WTC11 (cell line): Measurements from ENCODE around the gene RAB15. TPM values are rescaled to one million over a fixed set of nuclear protein-coding genes. Genes with fewer than 3 reads are reported as not detected.

Source experiments
- ATAC-seq: fragments of 200-7000 bp; cut with Tn5 transposase; 2 replicates; pipeline ENCODE4 v1.10.0; 2021; ENCODE audit warnings: mild to moderate bottlenecking, moderate library complexity
- CTCF ChIA-PET: fragments of 300-600 bp; sonication (Branson Sonifier 250); formaldehyde crosslinking; loops from one replicate; lab custom pipeline; 2021; ENCODE audit warnings: antibody characterized with exemption; lab: Charles Lee
- POLR2A ChIA-PET: fragments of 350-600 bp; sonication (Branson Sonifier 250); formaldehyde crosslinking; loops from one replicate; lab custom pipeline; 2021; ENCODE audit warnings: antibody characterized with exemption; lab: Charles Lee
- DNase-seq: peaks from one replicate; pipeline ENCODE4 v3.0.0; 2021; ENCODE audit warnings: low spot score
- H3K27ac Mint-ChIP-seq: 2 replicates; pipeline ENCODE4 v1.8.0; 2021; ENCODE audit warnings: mixed read lengths
- H3K27me3 Mint-ChIP-seq: 2 replicates; pipeline ENCODE4 v1.8.0; 2021; ENCODE audit warnings: low read depth, mild to moderate bottlenecking, moderate library complexity, mixed read lengths
- H3K36me3 Mint-ChIP-seq: 2 replicates; pipeline ENCODE4 v1.8.0; 2021; ENCODE audit warnings: mixed read lengths
- H3K4me1 Mint-ChIP-seq: 2 replicates; pipeline ENCODE4 v1.8.0; 2022; ENCODE audit warnings: mixed read lengths
- H3K4me3 Mint-ChIP-seq: 2 replicates; pipeline ENCODE4 v1.8.0; 2021; ENCODE audit warnings: mild to moderate bottlenecking, moderate library complexity, mixed read lengths
- H3K9me3 Mint-ChIP-seq: 2 replicates; pipeline ENCODE4 v1.8.0; 2021; ENCODE audit warnings: mixed read lengths
- ELF4 ChIP-seq: sonication (generic); formaldehyde crosslinking; IDR thresholded peaks from 2 replicates; pipeline ENCODE4 v1.8.1; 2022; ENCODE audit warnings: low read depth, mild to moderate bottlenecking, moderate library complexity, missing genetic modification reagents
- FOXP1 ChIP-seq: sonication (generic); formaldehyde crosslinking; IDR thresholded peaks from 2 replicates; pipeline ENCODE4 v1.8.0; 2022; ENCODE audit warnings: missing genetic modification reagents, mild to moderate bottlenecking, moderate library complexity, borderline replicate concordance
- IRF2 ChIP-seq: sonication (generic); formaldehyde crosslinking; IDR thresholded peaks from 2 replicates; pipeline ENCODE4 v1.8.0; 2022; ENCODE audit warnings: low read depth, missing genetic modification reagents, borderline replicate concordance
- KAT7 ChIP-seq: sonication (generic); formaldehyde crosslinking; IDR thresholded peaks from 2 replicates; pipeline ENCODE4 v1.8.1; 2023; ENCODE audit warnings: missing genetic modification reagents, mild to moderate bottlenecking, borderline replicate concordance
- NR1H2 ChIP-seq: sonication (generic); formaldehyde crosslinking; IDR thresholded peaks from 2 replicates; pipeline ENCODE4 v1.9.0; 2021; ENCODE audit warnings: mild to moderate bottlenecking, moderate library complexity, missing genetic modification reagents
- SMAD4 ChIP-seq: sonication (generic); formaldehyde crosslinking; IDR thresholded peaks from 2 replicates; pipeline ENCODE4 v1.8.0; 2022; ENCODE audit warnings: mild to moderate bottlenecking, missing genetic modification reagents
- SOX15 ChIP-seq: fragments of 250-450 bp; sonication (Bioruptor Pico); IDR thresholded peaks from 2 replicates; pipeline ENCODE4 v1.9.0; 2021; ENCODE audit warnings: mild to moderate bottlenecking
- total RNA-seq: library from RNA; stranded (reverse); gene quantifications from 3 replicates; pipeline ENCODE4 v1.2.3, GENCODE V29; 2021
- TF ChIP-seq, protein P1 (sequence below): sonication (generic); formaldehyde crosslinking; IDR thresholded peaks from 2 replicates; pipeline ENCODE4 v1.8.0; 2022; ENCODE audit warnings: mild to moderate bottlenecking, missing genetic modification reagents
- TF ChIP-seq, protein P2 (sequence below): fragments of 250-450 bp; sonication (Bioruptor Pico); conservative IDR thresholded peaks from 2 replicates; pipeline ENCODE4 v1.9.0; 2021; ENCODE audit warnings: mild to moderate bottlenecking
- TF ChIP-seq, protein P3 (sequence below): fragments of 250-450 bp; sonication (Bioruptor Pico); IDR thresholded peaks from 2 replicates; pipeline ENCODE4 v1.8.0; 2021; ENCODE audit warnings: mild to moderate bottlenecking
- TF ChIP-seq, protein P4 (sequence below): sonication (generic); formaldehyde crosslinking; IDR thresholded peaks from 2 replicates; pipeline ENCODE4 v1.8.1; 2023; ENCODE audit warnings: mild to moderate bottlenecking, missing genetic modification reagents, moderate library complexity
- TF ChIP-seq, protein P5 (sequence below): sonication (generic); formaldehyde crosslinking; IDR thresholded peaks from 2 replicates; pipeline ENCODE4 v1.8.0; 2022; ENCODE audit warnings: mild to moderate bottlenecking, missing genetic modification reagents
- TF ChIP-seq, protein P6 (sequence below): sonication (generic); formaldehyde crosslinking; IDR thresholded peaks from 2 replicates; pipeline ENCODE4 v1.8.0; 2023; ENCODE audit warnings: mild to moderate bottlenecking, missing genetic modification reagents
- TF ChIP-seq, protein P7 (sequence below): sonication (generic); formaldehyde crosslinking; IDR thresholded peaks from 2 replicates; pipeline ENCODE4 v1.8.0; 2023; ENCODE audit warnings: missing genetic modification reagents, mild to moderate bottlenecking, borderline replicate concordance
- TF ChIP-seq, protein P8 (sequence below): sonication (generic); formaldehyde crosslinking; IDR thresholded peaks from 2 replicates; pipeline ENCODE4 v1.8.0; 2023; ENCODE audit warnings: missing genetic modification reagents
- TF ChIP-seq, protein P9 (sequence below): sonication (generic); formaldehyde crosslinking; IDR thresholded peaks from 2 replicates; pipeline ENCODE4 v1.8.1; 2022; ENCODE audit warnings: mild to moderate bottlenecking, moderate library complexity, missing genetic modification reagents

Gene RAB15
- total RNA-seq, 1 experiment from 2014 or later, result 49.1 TPM

DNA sequence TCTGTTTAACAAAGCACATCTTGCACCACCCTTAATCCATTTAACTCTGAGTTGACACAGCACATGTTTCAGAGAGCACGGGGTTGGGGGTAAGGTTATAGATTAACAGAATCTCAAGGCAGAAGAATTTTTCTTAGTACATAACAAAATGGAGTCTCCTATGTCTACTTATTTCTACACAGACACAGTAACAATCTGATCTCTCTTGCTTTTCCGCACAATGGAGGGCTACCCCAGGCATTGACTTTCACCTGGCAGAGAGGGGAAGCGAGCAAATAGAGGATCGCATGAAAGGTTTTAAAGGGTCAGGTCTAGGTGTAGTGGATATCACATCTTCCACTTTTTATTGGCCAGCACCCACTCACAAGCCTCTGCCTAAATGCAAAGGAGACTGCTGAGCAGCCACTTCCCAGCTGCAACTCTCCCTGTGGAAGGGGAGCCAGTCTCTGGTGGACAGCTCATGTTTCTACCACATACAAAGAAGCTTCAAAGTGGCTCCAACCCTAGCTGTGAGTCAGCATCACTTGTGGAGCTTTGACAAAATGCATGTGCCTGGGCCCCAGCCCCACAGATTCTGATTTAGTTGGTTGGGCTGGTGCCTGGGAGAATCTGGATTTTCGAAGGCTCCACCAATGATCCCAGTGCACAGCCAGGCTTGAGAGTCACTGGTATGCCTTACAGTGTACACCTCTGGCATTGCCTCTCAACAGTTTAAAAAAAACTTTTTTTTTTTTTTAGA lies 7.4 kb upstream of the RAB15 start:
- DNase-seq, result no peak
- ATAC-seq, result no peak
- H3K4me1 Mint-ChIP-seq, result peaks cover 43% of the 10 kb centered on the region
- H3K9me3 Mint-ChIP-seq, result no peaks in the 10 kb centered on the region
- no peak overlapping the region for H3K27ac Mint-ChIP-seq
- POLR2A ChIA-PET, result no interaction called here
- H3K36me3 Mint-ChIP-seq, result no peaks in the 10 kb centered on the region
- TF ChIP-seq IRF2 (CRISPR knock-in tag), result no peak
- TF ChIP-seq, protein P1, sequence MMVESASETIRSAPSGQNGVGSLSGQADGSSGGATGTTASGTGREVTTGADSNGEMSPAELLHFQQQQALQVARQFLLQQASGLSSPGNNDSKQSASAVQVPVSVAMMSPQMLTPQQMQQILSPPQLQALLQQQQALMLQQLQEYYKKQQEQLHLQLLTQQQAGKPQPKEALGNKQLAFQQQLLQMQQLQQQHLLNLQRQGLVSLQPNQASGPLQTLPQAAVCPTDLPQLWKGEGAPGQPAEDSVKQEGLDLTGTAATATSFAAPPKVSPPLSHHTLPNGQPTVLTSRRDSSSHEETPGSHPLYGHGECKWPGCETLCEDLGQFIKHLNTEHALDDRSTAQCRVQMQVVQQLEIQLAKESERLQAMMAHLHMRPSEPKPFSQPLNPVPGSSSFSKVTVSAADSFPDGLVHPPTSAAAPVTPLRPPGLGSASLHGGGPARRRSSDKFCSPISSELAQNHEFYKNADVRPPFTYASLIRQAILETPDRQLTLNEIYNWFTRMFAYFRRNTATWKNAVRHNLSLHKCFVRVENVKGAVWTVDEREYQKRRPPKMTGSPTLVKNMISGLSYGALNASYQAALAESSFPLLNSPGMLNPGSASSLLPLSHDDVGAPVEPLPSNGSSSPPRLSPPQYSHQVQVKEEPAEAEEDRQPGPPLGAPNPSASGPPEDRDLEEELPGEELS (CRISPR knock-in tag), result no peak
- TF ChIP-seq, protein P2, sequence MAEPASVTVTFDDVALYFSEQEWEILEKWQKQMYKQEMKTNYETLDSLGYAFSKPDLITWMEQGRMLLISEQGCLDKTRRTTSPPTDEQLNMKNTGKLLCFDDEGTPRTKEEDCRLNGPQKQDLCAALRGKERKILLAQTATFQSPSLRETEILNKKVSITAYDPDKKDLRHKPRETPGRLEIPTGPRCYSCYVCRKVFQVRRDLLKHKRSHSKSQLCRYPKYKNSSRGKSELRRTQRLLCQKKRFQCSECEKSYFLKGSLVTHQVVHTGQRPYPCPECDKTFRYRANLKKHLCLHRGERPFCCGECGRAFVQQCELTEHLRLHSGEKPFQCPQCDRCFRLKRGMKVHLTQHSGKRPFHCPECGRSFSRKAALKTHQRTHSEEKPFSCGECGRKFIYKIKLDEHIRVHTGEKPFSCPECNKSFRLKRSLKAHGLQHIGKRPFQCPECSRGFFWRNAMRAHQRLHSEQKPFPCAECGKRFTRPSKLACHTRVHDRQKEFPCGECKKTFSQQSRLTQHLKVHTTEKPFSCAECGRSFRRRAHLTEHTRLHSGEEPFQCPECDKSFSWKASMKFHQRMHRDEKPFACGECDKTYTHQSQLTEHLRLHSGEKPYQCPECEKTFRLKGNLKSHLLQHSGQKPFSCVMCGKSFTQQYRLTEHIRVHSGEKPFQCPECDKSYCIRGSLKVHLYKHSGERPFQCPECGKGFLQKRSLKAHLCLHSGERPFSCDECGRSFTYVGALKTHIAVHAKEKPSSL (CRISPR knock-in tag), result no peak
- TF ChIP-seq, protein P3, sequence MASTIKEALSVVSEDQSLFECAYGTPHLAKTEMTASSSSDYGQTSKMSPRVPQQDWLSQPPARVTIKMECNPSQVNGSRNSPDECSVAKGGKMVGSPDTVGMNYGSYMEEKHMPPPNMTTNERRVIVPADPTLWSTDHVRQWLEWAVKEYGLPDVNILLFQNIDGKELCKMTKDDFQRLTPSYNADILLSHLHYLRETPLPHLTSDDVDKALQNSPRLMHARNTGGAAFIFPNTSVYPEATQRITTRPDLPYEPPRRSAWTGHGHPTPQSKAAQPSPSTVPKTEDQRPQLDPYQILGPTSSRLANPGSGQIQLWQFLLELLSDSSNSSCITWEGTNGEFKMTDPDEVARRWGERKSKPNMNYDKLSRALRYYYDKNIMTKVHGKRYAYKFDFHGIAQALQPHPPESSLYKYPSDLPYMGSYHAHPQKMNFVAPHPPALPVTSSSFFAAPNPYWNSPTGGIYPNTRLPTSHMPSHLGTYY, result no peak
- no peak for TF ChIP-seq KAT7
- TF ChIP-seq, protein P4, sequence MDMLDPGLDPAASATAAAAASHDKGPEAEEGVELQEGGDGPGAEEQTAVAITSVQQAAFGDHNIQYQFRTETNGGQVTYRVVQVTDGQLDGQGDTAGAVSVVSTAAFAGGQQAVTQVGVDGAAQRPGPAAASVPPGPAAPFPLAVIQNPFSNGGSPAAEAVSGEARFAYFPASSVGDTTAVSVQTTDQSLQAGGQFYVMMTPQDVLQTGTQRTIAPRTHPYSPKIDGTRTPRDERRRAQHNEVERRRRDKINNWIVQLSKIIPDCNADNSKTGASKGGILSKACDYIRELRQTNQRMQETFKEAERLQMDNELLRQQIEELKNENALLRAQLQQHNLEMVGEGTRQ (CRISPR knock-in tag), result no peak
- no peak for TF ChIP-seq FOXP1 (CRISPR knock-in tag)
- TF ChIP-seq, protein P5, sequence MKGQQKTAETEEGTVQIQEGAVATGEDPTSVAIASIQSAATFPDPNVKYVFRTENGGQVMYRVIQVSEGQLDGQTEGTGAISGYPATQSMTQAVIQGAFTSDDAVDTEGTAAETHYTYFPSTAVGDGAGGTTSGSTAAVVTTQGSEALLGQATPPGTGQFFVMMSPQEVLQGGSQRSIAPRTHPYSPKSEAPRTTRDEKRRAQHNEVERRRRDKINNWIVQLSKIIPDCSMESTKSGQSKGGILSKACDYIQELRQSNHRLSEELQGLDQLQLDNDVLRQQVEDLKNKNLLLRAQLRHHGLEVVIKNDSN, result no peak
- no peak for TF ChIP-seq SOX15 (CRISPR knock-in tag)
- no peak for TF ChIP-seq ELF4 (CRISPR knock-in tag)
- TF ChIP-seq, protein P6, sequence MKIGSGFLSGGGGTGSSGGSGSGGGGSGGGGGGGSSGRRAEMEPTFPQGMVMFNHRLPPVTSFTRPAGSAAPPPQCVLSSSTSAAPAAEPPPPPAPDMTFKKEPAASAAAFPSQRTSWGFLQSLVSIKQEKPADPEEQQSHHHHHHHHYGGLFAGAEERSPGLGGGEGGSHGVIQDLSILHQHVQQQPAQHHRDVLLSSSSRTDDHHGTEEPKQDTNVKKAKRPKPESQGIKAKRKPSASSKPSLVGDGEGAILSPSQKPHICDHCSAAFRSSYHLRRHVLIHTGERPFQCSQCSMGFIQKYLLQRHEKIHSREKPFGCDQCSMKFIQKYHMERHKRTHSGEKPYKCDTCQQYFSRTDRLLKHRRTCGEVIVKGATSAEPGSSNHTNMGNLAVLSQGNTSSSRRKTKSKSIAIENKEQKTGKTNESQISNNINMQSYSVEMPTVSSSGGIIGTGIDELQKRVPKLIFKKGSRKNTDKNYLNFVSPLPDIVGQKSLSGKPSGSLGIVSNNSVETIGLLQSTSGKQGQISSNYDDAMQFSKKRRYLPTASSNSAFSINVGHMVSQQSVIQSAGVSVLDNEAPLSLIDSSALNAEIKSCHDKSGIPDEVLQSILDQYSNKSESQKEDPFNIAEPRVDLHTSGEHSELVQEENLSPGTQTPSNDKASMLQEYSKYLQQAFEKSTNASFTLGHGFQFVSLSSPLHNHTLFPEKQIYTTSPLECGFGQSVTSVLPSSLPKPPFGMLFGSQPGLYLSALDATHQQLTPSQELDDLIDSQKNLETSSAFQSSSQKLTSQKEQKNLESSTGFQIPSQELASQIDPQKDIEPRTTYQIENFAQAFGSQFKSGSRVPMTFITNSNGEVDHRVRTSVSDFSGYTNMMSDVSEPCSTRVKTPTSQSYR, result no peak
- TF ChIP-seq, protein P7, sequence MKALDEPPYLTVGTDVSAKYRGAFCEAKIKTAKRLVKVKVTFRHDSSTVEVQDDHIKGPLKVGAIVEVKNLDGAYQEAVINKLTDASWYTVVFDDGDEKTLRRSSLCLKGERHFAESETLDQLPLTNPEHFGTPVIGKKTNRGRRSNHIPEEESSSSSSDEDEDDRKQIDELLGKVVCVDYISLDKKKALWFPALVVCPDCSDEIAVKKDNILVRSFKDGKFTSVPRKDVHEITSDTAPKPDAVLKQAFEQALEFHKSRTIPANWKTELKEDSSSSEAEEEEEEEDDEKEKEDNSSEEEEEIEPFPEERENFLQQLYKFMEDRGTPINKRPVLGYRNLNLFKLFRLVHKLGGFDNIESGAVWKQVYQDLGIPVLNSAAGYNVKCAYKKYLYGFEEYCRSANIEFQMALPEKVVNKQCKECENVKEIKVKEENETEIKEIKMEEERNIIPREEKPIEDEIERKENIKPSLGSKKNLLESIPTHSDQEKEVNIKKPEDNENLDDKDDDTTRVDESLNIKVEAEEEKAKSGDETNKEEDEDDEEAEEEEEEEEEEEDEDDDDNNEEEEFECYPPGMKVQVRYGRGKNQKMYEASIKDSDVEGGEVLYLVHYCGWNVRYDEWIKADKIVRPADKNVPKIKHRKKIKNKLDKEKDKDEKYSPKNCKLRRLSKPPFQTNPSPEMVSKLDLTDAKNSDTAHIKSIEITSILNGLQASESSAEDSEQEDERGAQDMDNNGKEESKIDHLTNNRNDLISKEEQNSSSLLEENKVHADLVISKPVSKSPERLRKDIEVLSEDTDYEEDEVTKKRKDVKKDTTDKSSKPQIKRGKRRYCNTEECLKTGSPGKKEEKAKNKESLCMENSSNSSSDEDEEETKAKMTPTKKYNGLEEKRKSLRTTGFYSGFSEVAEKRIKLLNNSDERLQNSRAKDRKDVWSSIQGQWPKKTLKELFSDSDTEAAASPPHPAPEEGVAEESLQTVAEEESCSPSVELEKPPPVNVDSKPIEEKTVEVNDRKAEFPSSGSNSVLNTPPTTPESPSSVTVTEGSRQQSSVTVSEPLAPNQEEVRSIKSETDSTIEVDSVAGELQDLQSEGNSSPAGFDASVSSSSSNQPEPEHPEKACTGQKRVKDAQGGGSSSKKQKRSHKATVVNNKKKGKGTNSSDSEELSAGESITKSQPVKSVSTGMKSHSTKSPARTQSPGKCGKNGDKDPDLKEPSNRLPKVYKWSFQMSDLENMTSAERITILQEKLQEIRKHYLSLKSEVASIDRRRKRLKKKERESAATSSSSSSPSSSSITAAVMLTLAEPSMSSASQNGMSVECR (CRISPR knock-in tag), result no peak
- no peak for TF ChIP-seq NR1H2 (CRISPR knock-in tag)
- no peak for TF ChIP-seq SMAD4
- TF ChIP-seq, protein P8, sequence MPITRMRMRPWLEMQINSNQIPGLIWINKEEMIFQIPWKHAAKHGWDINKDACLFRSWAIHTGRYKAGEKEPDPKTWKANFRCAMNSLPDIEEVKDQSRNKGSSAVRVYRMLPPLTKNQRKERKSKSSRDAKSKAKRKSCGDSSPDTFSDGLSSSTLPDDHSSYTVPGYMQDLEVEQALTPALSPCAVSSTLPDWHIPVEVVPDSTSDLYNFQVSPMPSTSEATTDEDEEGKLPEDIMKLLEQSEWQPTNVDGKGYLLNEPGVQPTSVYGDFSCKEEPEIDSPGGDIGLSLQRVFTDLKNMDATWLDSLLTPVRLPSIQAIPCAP (CRISPR knock-in tag), result no peak
- TF ChIP-seq, protein P9, sequence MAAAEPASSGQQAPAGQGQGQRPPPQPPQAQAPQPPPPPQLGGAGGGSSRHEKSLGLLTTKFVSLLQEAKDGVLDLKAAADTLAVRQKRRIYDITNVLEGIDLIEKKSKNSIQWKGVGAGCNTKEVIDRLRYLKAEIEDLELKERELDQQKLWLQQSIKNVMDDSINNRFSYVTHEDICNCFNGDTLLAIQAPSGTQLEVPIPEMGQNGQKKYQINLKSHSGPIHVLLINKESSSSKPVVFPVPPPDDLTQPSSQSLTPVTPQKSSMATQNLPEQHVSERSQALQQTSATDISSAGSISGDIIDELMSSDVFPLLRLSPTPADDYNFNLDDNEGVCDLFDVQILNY (CRISPR knock-in tag), result no peak
- peaks cover 11% of the 10 kb centered on the region for H3K27me3 Mint-ChIP-seq
- CTCF ChIA-PET, result interaction anchor here (1.1 to 1.3 kb wide), 2 partner anchors 69 to 156 kb away, joined by 3 read pairs; no protein-coding TSS in a partner anchor
- H3K4me3 Mint-ChIP-seq, result no peak overlapping the region
